SK-N-SH treated with all-trans-retinoic acid at 6 μM for 48 hours (cell line): ENCODE data around the gene LOC128125822.

Experiments used
- ATAC-seq: fragments of 200-7000 bp; cut with Tn5 transposase; 3 replicates; pipeline ENCODE4 v1.9.1; 2020; ENCODE audit warnings: mild to moderate bottlenecking, moderate library complexity
- ARNTL ChIP-seq: fragments of 450-650 bp; formaldehyde crosslinking; IDR thresholded peaks from 2 replicates; pipeline ENCODE4 v1.5.0; 2020; ENCODE audit warnings: low read depth, mild to moderate bottlenecking, moderate library complexity, borderline replicate concordance
- BACH2 ChIP-seq: fragments of 250-450 bp; sonication (Bioruptor Pico); IDR thresholded peaks from 2 replicates; pipeline ENCODE4 v1.9.0; 2021; ENCODE audit warnings: mild to moderate bottlenecking, borderline replicate concordance
- CSDC2 ChIP-seq: fragments of 250-450 bp; sonication (Bioruptor Pico); IDR thresholded peaks from 2 replicates; pipeline ENCODE4 v1.5.0; 2020; ENCODE audit warnings: mild to moderate bottlenecking, moderate library complexity
- ESRRG ChIP-seq: fragments of 250-450 bp; sonication (Bioruptor Pico); IDR thresholded peaks from 2 replicates; pipeline ENCODE4 v1.6.1; 2021; ENCODE audit warnings: mild to moderate bottlenecking
- ISL1 ChIP-seq: fragments of 250-450 bp; sonication (Bioruptor Pico); IDR thresholded peaks from 2 replicates; pipeline ENCODE4 v2.1.2; 2022; ENCODE audit warnings: mild to moderate bottlenecking, moderate library complexity
- OSR1 ChIP-seq: fragments of 250-450 bp; sonication (Bioruptor Pico); IDR thresholded peaks from 2 replicates; pipeline ENCODE4 v1.8.0; 2022; ENCODE audit warnings: moderate library complexity, mild to moderate bottlenecking, inconsistent platforms
- POU6F1 ChIP-seq: fragments of 250-450 bp; sonication (Bioruptor Pico); IDR thresholded peaks from 2 replicates; pipeline ENCODE4 v1.8.0; 2021; ENCODE audit warnings: low read depth, mild to moderate bottlenecking, moderate library complexity, borderline replicate concordance
- PPARA ChIP-seq: fragments of 250-450 bp; sonication (Bioruptor Pico); IDR thresholded peaks from 2 replicates; pipeline ENCODE4 v1.5.0; 2020; ENCODE audit warnings: mild to moderate bottlenecking, borderline replicate concordance
- RARB ChIP-seq: fragments of 250-450 bp; sonication (Bioruptor Pico); IDR thresholded peaks from 2 replicates; pipeline ENCODE4 v1.8.0; 2021; ENCODE audit warnings: mild to moderate bottlenecking, moderate library complexity
- SNAI2 ChIP-seq: fragments of 250-450 bp; sonication (Bioruptor Pico); IDR thresholded peaks from 2 replicates; pipeline ENCODE4 v1.5.0; 2020; ENCODE audit warnings: mild to moderate bottlenecking, moderate library complexity
- TCF4 ChIP-seq: fragments of 250-450 bp; sonication (Bioruptor Pico); IDR thresholded peaks from 2 replicates; pipeline ENCODE4 v1.8.0; 2021; ENCODE audit warnings: mild to moderate bottlenecking, moderate library complexity, borderline replicate concordance
- TOX ChIP-seq: fragments of 250-450 bp; sonication (Bioruptor Pico); IDR thresholded peaks from 2 replicates; pipeline ENCODE4 v1.8.0; 2021; ENCODE audit warnings: mild to moderate bottlenecking, moderate library complexity, borderline replicate concordance
- ZC3H10 ChIP-seq: fragments of 250-450 bp; sonication (Bioruptor Pico); IDR thresholded peaks from 2 replicates; pipeline ENCODE4 v1.5.1; 2021; ENCODE audit warnings: mild to moderate bottlenecking, moderate library complexity
- ZFP3 ChIP-seq: fragments of 250-450 bp; sonication (Bioruptor Pico); IDR thresholded peaks from 2 replicates; pipeline ENCODE4 v1.5.0; 2020; ENCODE audit warnings: mild to moderate bottlenecking, moderate library complexity
- ZFP30 ChIP-seq: fragments of 450-650 bp; formaldehyde crosslinking; IDR thresholded peaks from 2 replicates; pipeline ENCODE4 v1.5.0; 2022; ENCODE audit warnings: mild to moderate bottlenecking, moderate library complexity
- ZNF565 ChIP-seq: fragments of 450-650 bp; formaldehyde crosslinking; conservative IDR thresholded peaks from 2 replicates; pipeline ENCODE4 v1.5.0; 2020; ENCODE audit warnings: low read depth, mild to moderate bottlenecking, moderate library complexity
- ZNF70 ChIP-seq: fragments of 450-650 bp; formaldehyde crosslinking; IDR thresholded peaks from 2 replicates; pipeline ENCODE4 v1.5.0; 2020; ENCODE audit warnings: mild to moderate bottlenecking, moderate library complexity
- ZNF8 ChIP-seq: fragments of 450-650 bp; formaldehyde crosslinking; IDR thresholded peaks from 2 replicates; pipeline ENCODE4 v1.5.0; 2020; ENCODE audit warnings: mild to moderate bottlenecking, moderate library complexity
- TF ChIP-seq, protein P1 (sequence below): fragments of 250-450 bp; sonication (Bioruptor Pico); IDR thresholded peaks from 2 replicates; pipeline ENCODE4 v1.5.1; 2021; ENCODE audit warnings: mild to moderate bottlenecking, moderate library complexity
- TF ChIP-seq, protein P2 (sequence below): fragments of 250-450 bp; sonication (Bioruptor Pico); IDR thresholded peaks from 2 replicates; pipeline ENCODE4 v1.5.0; 2020; ENCODE audit warnings: mild to moderate bottlenecking, moderate library complexity
- TF ChIP-seq, protein P3 (sequence below): fragments of 250-450 bp; sonication (Bioruptor Pico); IDR thresholded peaks from 2 replicates; pipeline ENCODE4 v1.5.1; 2020; ENCODE audit warnings: low read depth, mild to moderate bottlenecking, moderate library complexity

LOC128125822 gene

DNA sequence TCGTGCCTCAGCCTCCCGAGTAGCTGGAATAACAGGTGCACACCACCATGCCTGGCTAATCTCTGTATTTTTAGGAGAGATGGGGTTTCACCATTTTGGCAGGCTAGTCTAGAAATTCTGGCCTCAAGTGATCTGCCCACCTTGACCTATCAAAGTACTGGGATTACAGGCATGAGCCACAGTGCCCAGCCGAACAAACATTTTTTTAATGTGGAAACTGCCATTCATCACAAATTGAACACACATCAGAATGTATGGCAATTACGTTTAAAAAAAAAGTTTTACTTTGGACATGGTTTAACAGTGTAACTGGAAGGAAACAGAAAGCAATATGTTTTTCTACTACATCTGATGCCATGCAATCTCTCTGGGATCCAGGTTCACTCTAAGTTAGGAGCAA lies 38.3 kb upstream of the LOC128125822 start:
- TF ChIP-seq SNAI2 (CRISPR knock-in tag) (no peak), TOX (CRISPR knock-in tag) (no peak), ZNF70 (CRISPR knock-in tag) (no peak)
- ATAC-seq: no peak

- ATAC-seq: no peak
- no peak for TF ChIP-seq RARB
- TF ChIP-seq ZFP30 (CRISPR knock-in tag): no peak
- no peak for TF ChIP-seq PPARA
- TF ChIP-seq ISL1 (CRISPR knock-in tag): no peak
- TF ChIP-seq ZNF565 (CRISPR knock-in tag): no peak
- no peak for TF ChIP-seq ESRRG (CRISPR knock-in tag)
- TF ChIP-seq OSR1: no peak
- TF ChIP-seq BACH2 (CRISPR knock-in tag): no peak
- TF ChIP-seq CSDC2 (CRISPR knock-in tag): no peak
- no peak for TF ChIP-seq ZC3H10 (CRISPR knock-in tag)
- TF ChIP-seq, protein P1, sequence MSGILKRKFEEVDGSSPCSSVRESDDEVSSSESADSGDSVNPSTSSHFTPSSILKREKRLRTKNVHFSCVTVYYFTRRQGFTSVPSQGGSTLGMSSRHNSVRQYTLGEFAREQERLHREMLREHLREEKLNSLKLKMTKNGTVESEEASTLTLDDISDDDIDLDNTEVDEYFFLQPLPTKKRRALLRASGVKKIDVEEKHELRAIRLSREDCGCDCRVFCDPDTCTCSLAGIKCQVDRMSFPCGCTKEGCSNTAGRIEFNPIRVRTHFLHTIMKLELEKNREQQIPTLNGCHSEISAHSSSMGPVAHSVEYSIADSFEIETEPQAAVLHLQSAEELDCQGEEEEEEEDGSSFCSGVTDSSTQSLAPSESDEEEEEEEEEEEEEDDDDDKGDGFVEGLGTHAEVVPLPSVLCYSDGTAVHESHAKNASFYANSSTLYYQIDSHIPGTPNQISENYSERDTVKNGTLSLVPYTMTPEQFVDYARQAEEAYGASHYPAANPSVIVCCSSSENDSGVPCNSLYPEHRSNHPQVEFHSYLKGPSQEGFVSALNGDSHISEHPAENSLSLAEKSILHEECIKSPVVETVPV (CRISPR knock-in tag): no peak
- TF ChIP-seq ZNF70 (CRISPR knock-in tag): no peak
- no peak for TF ChIP-seq POU6F1
Observed at GRCh38 chr6:63537201-63537958, 34.9 kb upstream of the LOC128125822 start.

DNA sequence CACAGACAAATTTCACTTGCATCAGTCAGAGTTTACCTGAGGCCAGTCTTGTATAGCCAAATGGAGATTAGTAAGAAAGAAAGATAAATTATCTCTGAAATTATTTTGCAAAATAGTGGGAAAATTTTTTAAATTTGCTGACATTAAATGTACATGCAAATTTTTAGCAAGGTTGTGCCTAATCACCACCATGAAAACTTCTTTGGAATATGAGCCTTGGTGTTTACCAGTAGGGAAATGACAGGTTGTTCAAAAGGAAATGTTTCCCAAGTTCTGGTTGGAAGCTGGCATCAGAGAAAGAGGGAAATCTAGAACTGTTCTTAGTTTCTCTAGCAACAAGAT lies 34.4 kb upstream of the LOC128125822 start:
- no peak for ATAC-seq
- no peak for TF ChIP-seq SNAI2 (CRISPR knock-in tag)
- TF ChIP-seq TCF4 (CRISPR knock-in tag): no peak
- TF ChIP-seq, protein P2, sequence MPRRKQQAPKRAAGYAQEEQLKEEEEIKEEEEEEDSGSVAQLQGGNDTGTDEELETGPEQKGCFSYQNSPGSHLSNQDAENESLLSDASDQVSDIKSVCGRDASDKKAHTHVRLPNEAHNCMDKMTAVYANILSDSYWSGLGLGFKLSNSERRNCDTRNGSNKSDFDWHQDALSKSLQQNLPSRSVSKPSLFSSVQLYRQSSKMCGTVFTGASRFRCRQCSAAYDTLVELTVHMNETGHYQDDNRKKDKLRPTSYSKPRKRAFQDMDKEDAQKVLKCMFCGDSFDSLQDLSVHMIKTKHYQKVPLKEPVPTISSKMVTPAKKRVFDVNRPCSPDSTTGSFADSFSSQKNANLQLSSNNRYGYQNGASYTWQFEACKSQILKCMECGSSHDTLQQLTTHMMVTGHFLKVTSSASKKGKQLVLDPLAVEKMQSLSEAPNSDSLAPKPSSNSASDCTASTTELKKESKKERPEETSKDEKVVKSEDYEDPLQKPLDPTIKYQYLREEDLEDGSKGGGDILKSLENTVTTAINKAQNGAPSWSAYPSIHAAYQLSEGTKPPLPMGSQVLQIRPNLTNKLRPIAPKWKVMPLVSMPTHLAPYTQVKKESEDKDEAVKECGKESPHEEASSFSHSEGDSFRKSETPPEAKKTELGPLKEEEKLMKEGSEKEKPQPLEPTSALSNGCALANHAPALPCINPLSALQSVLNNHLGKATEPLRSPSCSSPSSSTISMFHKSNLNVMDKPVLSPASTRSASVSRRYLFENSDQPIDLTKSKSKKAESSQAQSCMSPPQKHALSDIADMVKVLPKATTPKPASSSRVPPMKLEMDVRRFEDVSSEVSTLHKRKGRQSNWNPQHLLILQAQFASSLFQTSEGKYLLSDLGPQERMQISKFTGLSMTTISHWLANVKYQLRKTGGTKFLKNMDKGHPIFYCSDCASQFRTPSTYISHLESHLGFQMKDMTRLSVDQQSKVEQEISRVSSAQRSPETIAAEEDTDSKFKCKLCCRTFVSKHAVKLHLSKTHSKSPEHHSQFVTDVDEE: no peak
- TF ChIP-seq PPARA: no peak
- TF ChIP-seq, protein P3, sequence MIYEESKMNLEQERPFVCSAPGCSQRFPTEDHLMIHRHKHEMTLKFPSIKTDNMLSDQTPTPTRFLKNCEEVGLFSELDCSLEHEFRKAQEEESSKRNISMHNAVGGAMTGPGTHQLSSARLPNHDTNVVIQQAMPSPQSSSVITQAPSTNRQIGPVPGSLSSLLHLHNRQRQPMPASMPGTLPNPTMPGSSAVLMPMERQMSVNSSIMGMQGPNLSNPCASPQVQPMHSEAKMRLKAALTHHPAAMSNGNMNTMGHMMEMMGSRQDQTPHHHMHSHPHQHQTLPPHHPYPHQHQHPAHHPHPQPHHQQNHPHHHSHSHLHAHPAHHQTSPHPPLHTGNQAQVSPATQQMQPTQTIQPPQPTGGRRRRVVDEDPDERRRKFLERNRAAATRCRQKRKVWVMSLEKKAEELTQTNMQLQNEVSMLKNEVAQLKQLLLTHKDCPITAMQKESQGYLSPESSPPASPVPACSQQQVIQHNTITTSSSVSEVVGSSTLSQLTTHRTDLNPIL (CRISPR knock-in tag): no peak
- TF ChIP-seq ZFP3: no peak
- TF ChIP-seq BACH2 (CRISPR knock-in tag): no peak
- TF ChIP-seq ZNF8 (CRISPR knock-in tag): no peak
- no peak for TF ChIP-seq ARNTL (CRISPR knock-in tag)
- TF ChIP-seq, protein P1 (CRISPR knock-in tag): no peak
- no peak for TF ChIP-seq RARB
- TF ChIP-seq POU6F1: no peak
- TF ChIP-seq TOX (CRISPR knock-in tag): no peak
- TF ChIP-seq ZNF565 (CRISPR knock-in tag): no peak
- TF ChIP-seq, all 23 proteins: peak for 0
